ENCODE results near the gene H3-3A.
"Not testable (repeated sequence)": the region's sequence is repeated elsewhere in the genome, so short reads cannot be mapped to it uniquely, and the experiment has no call there.

Gene H3-3A

DNA sequence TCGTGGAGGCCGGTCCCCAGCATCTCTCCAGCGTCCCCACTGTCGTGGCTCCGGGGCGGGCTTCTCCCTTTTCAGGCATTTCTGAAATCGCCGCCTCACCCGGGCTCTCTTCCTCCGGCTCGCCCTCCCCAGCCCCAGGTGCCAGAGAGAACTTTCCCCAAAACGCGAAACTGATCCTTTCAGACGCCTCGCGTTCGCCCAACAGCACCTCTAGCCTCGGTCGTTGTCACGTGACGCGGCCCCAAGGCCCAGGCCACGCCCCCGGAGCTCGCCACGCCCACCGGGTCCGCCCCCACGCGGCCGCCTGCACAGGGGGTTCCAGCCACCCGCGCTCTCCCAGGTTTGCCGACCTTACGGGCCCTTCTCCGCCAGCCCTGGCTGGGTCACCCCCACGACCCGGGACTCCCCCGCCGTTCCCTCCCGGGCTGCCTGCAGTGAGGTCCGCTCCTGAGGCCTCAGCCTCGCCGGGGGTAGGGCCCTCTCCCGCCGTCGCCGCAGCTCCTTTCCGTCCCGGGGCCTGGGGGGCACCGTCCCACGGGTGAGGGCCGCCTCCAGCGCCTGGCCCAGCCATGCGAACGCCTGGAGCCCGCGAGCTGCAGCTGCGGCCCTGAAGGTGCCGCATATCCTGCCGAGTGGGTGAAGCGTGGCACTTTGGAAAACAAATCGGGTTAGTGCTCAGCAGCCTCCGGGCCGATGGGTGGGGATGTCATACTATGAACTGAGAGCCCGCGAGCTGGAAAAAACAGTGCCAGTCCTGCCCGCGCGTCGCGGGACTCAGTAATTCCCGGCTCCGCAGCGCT, 21.0 kb downstream of the H3-3A start:
- peak; percentile 77 to 96 for DNase-seq (ENCODE audit: low spot score in 2 of 2)
- H3K4me3 ChIP-seq: peak overlapping the region; percentile 55
- in situ Hi-C loops (cut with MboI; ENCODE audit: low sequenced_read_pairs): no loop called here

GRCh38 chr1:226085675-226086285, 23.3 kb downstream of the H3-3A start:
- H3K9me3 ChIP-seq: peaks cover 3% of the 10 kb centered on the region; the same call in 1 of the 2 replicates
- H3K4me1 ChIP-seq: peaks cover 9% of the 10 kb centered on the region
- H3K36me3 ChIP-seq (replicated peaks): no peaks in the 10 kb centered on the region
- no peak overlapping the region for H3K4me3 ChIP-seq
- no peaks in the 10 kb centered on the region for H3K27me3 ChIP-seq (ENCODE audit: low read depth)
- DNase-seq (ENCODE audit: low spot score in 2 of 2): no peak
- in situ Hi-C loops (cut with MboI; ENCODE audit: low sequenced_read_pairs): no loop called here

More for the DNA sequence above, 21.0 kb downstream of the H3-3A start:
- H3K4me1 ChIP-seq: peaks cover 9% of the 10 kb centered on the region
- no peaks in the 10 kb centered on the region for H3K27me3 ChIP-seq (ENCODE audit: low read depth)
- peaks cover 3% of the 10 kb centered on the region; the same call in 1 of the 2 replicates for H3K9me3 ChIP-seq
- H3K36me3 ChIP-seq (replicated peaks): no peaks in the 10 kb centered on the region

GRCh38 chr1:226086776-226087175, 24.3 kb downstream of the H3-3A start:
- Histone ChIP-seq H3K4me1 (peaks cover 9% of the 10 kb centered on the region), H3K27me3 (ENCODE audit: low read depth) (no peaks in the 10 kb centered on the region), H3K36me3 (replicated peaks) (no peaks in the 10 kb centered on the region), H3K9me3 (peaks cover 3% of the 10 kb centered on the region; the same call in 1 of the 2 replicates), H3K4me3 (no peak overlapping the region)
- in situ Hi-C loops (cut with MboI; ENCODE audit: low sequenced_read_pairs): no loop called here
- no peak for DNase-seq (ENCODE audit: low spot score in 2 of 2)

DNA sequence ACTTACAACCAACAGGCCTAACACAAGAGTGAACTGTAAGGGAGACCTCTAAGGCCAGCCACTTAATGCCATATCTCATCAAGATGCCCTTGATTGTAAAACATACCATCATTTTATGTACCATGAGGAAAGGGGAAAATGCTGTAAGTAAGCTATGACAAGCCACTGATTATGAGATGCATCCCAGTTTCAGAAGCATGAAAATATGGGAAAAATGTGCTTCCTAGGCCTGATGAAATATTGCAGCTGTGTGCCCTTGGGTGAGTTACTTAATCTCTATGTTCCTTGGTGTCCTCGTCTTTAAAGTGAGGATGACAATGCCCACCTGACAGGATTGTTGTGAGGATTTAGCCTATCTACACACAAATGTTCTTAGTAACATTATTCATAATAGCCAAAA, 28.9 kb downstream of the H3-3A start:
- DNase-seq (ENCODE audit: low spot score in 2 of 2): no peak
- Histone ChIP-seq H3K4me3 (no peak overlapping the region), H3K36me3 (replicated peaks) (no peaks in the 10 kb centered on the region), H3K9me3 (no peaks in the 10 kb centered on the region), H3K27me3 (ENCODE audit: low read depth) (no peaks in the 10 kb centered on the region), H3K4me1 (no peaks in the 10 kb centered on the region)
- in situ Hi-C loops (cut with MboI; ENCODE audit: low sequenced_read_pairs): no loop called here

GRCh38 chr1:226092048-226092820, 29.7 kb downstream of the H3-3A start:
- H3K4me1 ChIP-seq; H3K27me3 ChIP-seq (ENCODE audit: low read depth); H3K9me3 ChIP-seq; H3K4me3 ChIP-seq; DNase-seq (ENCODE audit: low spot score in 2 of 2); in situ Hi-C loops (cut with MboI; ENCODE audit: low sequenced_read_pairs); H3K36me3 ChIP-seq (replicated peaks): not testable (repeated sequence)

GRCh38 chr1:226092965-226093364, 30.4 kb downstream of the H3-3A start:
- Histone ChIP-seq H3K36me3 (replicated peaks) (no peaks in the 10 kb centered on the region), H3K4me3 (no peak overlapping the region), H3K9me3 (no peaks in the 10 kb centered on the region), H3K27me3 (ENCODE audit: low read depth) (no peaks in the 10 kb centered on the region), H3K4me1 (peaks cover 10% of the 10 kb centered on the region)
- in situ Hi-C loops (cut with MboI; ENCODE audit: low sequenced_read_pairs): no loop called here
- no peak for DNase-seq (ENCODE audit: low spot score in 2 of 2)

- Histone ChIP-seq H3K36me3 (replicated peaks) (no peaks in the 10 kb centered on the region), H3K4me3 (no peak overlapping the region), H3K27me3 (ENCODE audit: low read depth) (no peaks in the 10 kb centered on the region), H3K4me1 (peaks cover 13% of the 10 kb centered on the region), H3K9me3 (no peaks in the 10 kb centered on the region)
- in situ Hi-C loops (cut with MboI; ENCODE audit: low sequenced_read_pairs): no loop called here
- DNase-seq (ENCODE audit: low spot score in 2 of 2): no peak
Observed at GRCh38 chr1:226093621-226094020, 31.1 kb downstream of the H3-3A start.

GRCh38 chr1:226094451-226094850, 31.9 kb downstream of the H3-3A start:
- in situ Hi-C loops (cut with MboI; ENCODE audit: low sequenced_read_pairs): no loop called here

GRCh38 chr1:226095286-226095685, 32.8 kb downstream of the H3-3A start:
- H3K36me3 ChIP-seq (replicated peaks): no peaks in the 10 kb centered on the region
- DNase-seq (ENCODE audit: low spot score in 2 of 2): no peak
- H3K9me3 ChIP-seq: no peaks in the 10 kb centered on the region
- in situ Hi-C loops (cut with MboI; ENCODE audit: low sequenced_read_pairs): no loop called here
- H3K4me1 ChIP-seq: peaks cover 13% of the 10 kb centered on the region
- H3K27me3 ChIP-seq (ENCODE audit: low read depth): no peaks in the 10 kb centered on the region
- H3K4me3 ChIP-seq: no peak overlapping the region

More at GRCh38 chr1:226094451-226094850, 31.9 kb downstream of the H3-3A start:
- Histone ChIP-seq H3K36me3 (replicated peaks) (no peaks in the 10 kb centered on the region), H3K4me1 (peaks cover 13% of the 10 kb centered on the region), H3K4me3 (no peak overlapping the region), H3K9me3 (no peaks in the 10 kb centered on the region), H3K27me3 (ENCODE audit: low read depth) (no peaks in the 10 kb centered on the region)
- no peak for DNase-seq (ENCODE audit: low spot score in 2 of 2)

GRCh38 chr1:226097866-226098625, 35.5 kb downstream of the H3-3A start:
- Histone ChIP-seq H3K4me1 (peaks cover 13% of the 10 kb centered on the region), H3K4me3 (no peak overlapping the region), H3K9me3 (no peaks in the 10 kb centered on the region), H3K36me3 (replicated peaks) (no peaks in the 10 kb centered on the region), H3K27me3 (ENCODE audit: low read depth) (no peaks in the 10 kb centered on the region)
- DNase-seq (ENCODE audit: low spot score in 2 of 2): peak; percentile 55 to 60
- in situ Hi-C loops (cut with MboI; ENCODE audit: low sequenced_read_pairs): no loop called here

GRCh38 chr1:226098870-226099835, 36.6 kb downstream of the H3-3A start:
- H3K36me3 ChIP-seq (replicated peaks): no peaks in the 10 kb centered on the region
- H3K4me3 ChIP-seq: no peak overlapping the region
- no peak for DNase-seq (ENCODE audit: low spot score in 2 of 2)
- no peaks in the 10 kb centered on the region for H3K9me3 ChIP-seq
- H3K27me3 ChIP-seq (ENCODE audit: low read depth): no peaks in the 10 kb centered on the region
- in situ Hi-C loops (cut with MboI; ENCODE audit: low sequenced_read_pairs): no loop called here
- peaks cover 13% of the 10 kb centered on the region for H3K4me1 ChIP-seq

GRCh38 chr1:226100436-226101391, 38.2 kb downstream of the H3-3A start:
- Histone ChIP-seq H3K4me3 (no peak overlapping the region), H3K27me3 (ENCODE audit: low read depth) (no peaks in the 10 kb centered on the region), H3K4me1 (peaks cover 13% of the 10 kb centered on the region), H3K9me3 (no peaks in the 10 kb centered on the region), H3K36me3 (replicated peaks) (no peaks in the 10 kb centered on the region)
- DNase-seq (ENCODE audit: low spot score in 2 of 2): no peak
- in situ Hi-C loops (cut with MboI; ENCODE audit: low sequenced_read_pairs): no loop called here

Measured in HAP-1 (cell line).